ENCODE data around the gene VAV3. TPM values are rescaled to one million over a fixed set of nuclear protein-coding genes. Genes with fewer than 3 reads are reported as not detected.

VAV3 gene
- polyA plus RNA-seq, 2 donors = 23.9 to 35.5 TPM

- H3K27me3 ChIP-seq (ENCODE audit: control insufficient read depth in 1 of 2, insufficient read depth in 2 of 2, low read length in 2 of 2) = no peaks in the 10 kb centered on the region
- H3K9me3 ChIP-seq (ENCODE audit: control insufficient read depth in 2 of 2, insufficient read depth in 1 of 2, low read depth in 1 of 2, low read length in 1 of 2) = no peaks in the 10 kb centered on the region
- WGBS, 2 donors = 71 to 78% methylated on average over 4 of the region's 4 CpGs
- no peak overlapping the region for H3K27ac ChIP-seq (ENCODE audit: low read depth in 2 of 2, low read length in 1 of 2)
- H3K36me3 ChIP-seq (ENCODE audit: control insufficient read depth in 2 of 2, insufficient read depth in 2 of 2, low read length in 1 of 2) = no peaks in the 10 kb centered on the region
- no peak overlapping the region for H3K4me3 ChIP-seq (ENCODE audit: low read depth in 1 of 2, low read length in 2 of 2)
- H3K4me1 ChIP-seq (ENCODE audit: control insufficient read depth in 2 of 2, insufficient read depth in 2 of 2, low read length in 1 of 2) = peaks cover 0 to 4% of the 10 kb centered on the region in 2 donors
These were observed 419.1 kb downstream of the VAV3 start for GRCh38 chr1:107545879-107546278.

GRCh38 chr1:107545056-107545577 is 419.9 kb downstream of the VAV3 start:
- Histone ChIP-seq H3K4me1 (ENCODE audit: control insufficient read depth in 2 of 2, insufficient read depth in 2 of 2, low read length in 1 of 2) (peaks cover 0 to 4% of the 10 kb centered on the region in 2 donors), H3K4me3 (ENCODE audit: low read depth in 1 of 2, low read length in 2 of 2) (no peak overlapping the region), H3K27ac (ENCODE audit: low read depth in 2 of 2, low read length in 1 of 2) (peak overlapping the region in 1 of 2 donors; percentile 70), H3K27me3 (ENCODE audit: control insufficient read depth in 1 of 2, insufficient read depth in 2 of 2, low read length in 2 of 2) (no peaks in the 10 kb centered on the region), H3K36me3 (ENCODE audit: control insufficient read depth in 2 of 2, insufficient read depth in 2 of 2, low read length in 1 of 2) (no peaks in the 10 kb centered on the region), H3K9me3 (ENCODE audit: control insufficient read depth in 2 of 2, insufficient read depth in 1 of 2, low read depth in 1 of 2, low read length in 1 of 2) (no peaks in the 10 kb centered on the region)
- WGBS, 2 donors = 60 to 61% methylated on average over 2 of the region's 2 CpGs

DNA sequence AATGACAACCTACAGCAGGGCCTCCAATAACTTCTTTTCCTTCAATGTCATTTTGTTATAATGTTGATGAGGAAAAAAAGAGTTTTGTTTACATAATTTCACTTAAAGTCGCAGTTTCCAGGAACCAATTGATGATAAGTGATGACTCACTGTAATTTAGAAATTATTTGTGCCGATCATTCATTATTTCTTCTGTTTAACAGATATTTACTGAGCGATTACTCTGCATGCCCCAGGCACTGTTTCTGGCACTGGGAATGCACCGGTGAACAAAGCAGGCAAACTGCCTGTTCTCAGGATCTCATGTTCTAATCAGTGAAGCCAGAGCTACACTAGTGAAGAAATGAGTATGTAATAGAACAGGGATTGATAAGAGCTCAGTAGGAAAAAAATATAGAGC is 420.7 kb downstream of the VAV3 start:
- Histone ChIP-seq H3K27me3 (ENCODE audit: control insufficient read depth in 1 of 2, insufficient read depth in 2 of 2, low read length in 2 of 2) (no peaks in the 10 kb centered on the region), H3K4me1 (ENCODE audit: control insufficient read depth in 2 of 2, insufficient read depth in 2 of 2, low read length in 1 of 2) (peaks cover 0 to 4% of the 10 kb centered on the region in 2 donors), H3K27ac (ENCODE audit: low read depth in 2 of 2, low read length in 1 of 2) (peak overlapping the region in 1 of 2 donors; percentile 70), H3K9me3 (ENCODE audit: control insufficient read depth in 2 of 2, insufficient read depth in 1 of 2, low read depth in 1 of 2, low read length in 1 of 2) (no peaks in the 10 kb centered on the region), H3K4me3 (ENCODE audit: low read depth in 1 of 2, low read length in 2 of 2) (no peak overlapping the region), H3K36me3 (ENCODE audit: control insufficient read depth in 2 of 2, insufficient read depth in 2 of 2, low read length in 1 of 2) (no peaks in the 10 kb centered on the region)
- 44 to 45% methylated on average over 4 of the region's 4 CpGs for whole genome bisulfite sequencing, 2 donors

GRCh38 chr1:107541412-107541811 is 423.6 kb downstream of the VAV3 start:
- Histone ChIP-seq H3K27ac (ENCODE audit: low read depth in 2 of 2, low read length in 1 of 2) (no peak overlapping the region), H3K9me3 (ENCODE audit: control insufficient read depth in 2 of 2, insufficient read depth in 1 of 2, low read depth in 1 of 2, low read length in 1 of 2) (no peaks in the 10 kb centered on the region), H3K27me3 (ENCODE audit: control insufficient read depth in 1 of 2, insufficient read depth in 2 of 2, low read length in 2 of 2) (no peaks in the 10 kb centered on the region), H3K4me3 (ENCODE audit: low read depth in 1 of 2, low read length in 2 of 2) (no peak overlapping the region), H3K36me3 (ENCODE audit: control insufficient read depth in 2 of 2, insufficient read depth in 2 of 2, low read length in 1 of 2) (no peaks in the 10 kb centered on the region), H3K4me1 (ENCODE audit: control insufficient read depth in 2 of 2, insufficient read depth in 2 of 2, low read length in 1 of 2) (peaks cover 0 to 4% of the 10 kb centered on the region in 2 donors)
- 44 to 58% methylated on average over 2 of the region's 2 CpGs for WGBS, 2 donors

DNA sequence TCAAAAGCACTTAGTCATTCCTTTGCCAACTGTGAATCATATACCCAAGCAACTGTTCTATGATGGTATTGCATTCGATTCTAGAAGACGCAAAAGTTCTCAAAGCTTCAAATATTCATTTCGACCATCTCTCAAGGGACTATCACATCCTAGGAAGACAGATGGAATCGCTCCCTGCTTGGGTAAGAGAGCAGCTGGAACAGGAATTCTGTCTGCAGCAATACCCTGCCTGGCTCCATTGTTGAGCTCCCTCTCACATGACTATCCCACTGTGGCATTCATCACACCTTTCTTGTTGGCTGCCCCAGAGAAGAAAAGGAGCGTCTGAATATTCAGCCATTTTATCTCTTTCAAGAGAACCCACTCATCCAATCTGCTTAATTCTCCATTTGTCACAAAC is 426.5 kb downstream of the VAV3 start:
- H3K36me3 ChIP-seq (ENCODE audit: control insufficient read depth in 2 of 2, insufficient read depth in 2 of 2, low read length in 1 of 2) = no peaks in the 10 kb centered on the region
- H3K27me3 ChIP-seq (ENCODE audit: control insufficient read depth in 1 of 2, insufficient read depth in 2 of 2, low read length in 2 of 2) = no peaks in the 10 kb centered on the region
- no peak overlapping the region for H3K4me3 ChIP-seq (ENCODE audit: low read depth in 1 of 2, low read length in 2 of 2)
- 88 to 91% methylated on average over 5 of the region's 5 CpGs for WGBS, 2 donors
- H3K4me1 ChIP-seq (ENCODE audit: control insufficient read depth in 2 of 2, insufficient read depth in 2 of 2, low read length in 1 of 2) = peaks cover 0 to 14% of the 10 kb centered on the region in 2 donors
- no peak overlapping the region for H3K27ac ChIP-seq (ENCODE audit: low read depth in 2 of 2, low read length in 1 of 2)
- no peaks in the 10 kb centered on the region for H3K9me3 ChIP-seq (ENCODE audit: control insufficient read depth in 2 of 2, insufficient read depth in 1 of 2, low read depth in 1 of 2, low read length in 1 of 2)

- Histone ChIP-seq H3K27ac (ENCODE audit: low read depth in 2 of 2, low read length in 1 of 2) (peak overlapping the region; percentile 57 to 85), H3K4me3 (ENCODE audit: low read depth in 1 of 2, low read length in 2 of 2) (no peak overlapping the region), H3K4me1 (ENCODE audit: control insufficient read depth in 2 of 2, insufficient read depth in 2 of 2, low read length in 1 of 2) (peaks cover 0 to 25% of the 10 kb centered on the region in 2 donors), H3K9me3 (ENCODE audit: control insufficient read depth in 2 of 2, insufficient read depth in 1 of 2, low read depth in 1 of 2, low read length in 1 of 2) (no peaks in the 10 kb centered on the region), H3K27me3 (ENCODE audit: control insufficient read depth in 1 of 2, insufficient read depth in 2 of 2, low read length in 2 of 2) (no peaks in the 10 kb centered on the region), H3K36me3 (ENCODE audit: control insufficient read depth in 2 of 2, insufficient read depth in 2 of 2, low read length in 1 of 2) (no peaks in the 10 kb centered on the region)
- WGBS, 2 donors = 24 to 37% methylated on average over 3 of the region's 3 CpGs
These were observed 428.7 kb downstream of the VAV3 start for GRCh38 chr1:107536266-107536665.

DNA sequence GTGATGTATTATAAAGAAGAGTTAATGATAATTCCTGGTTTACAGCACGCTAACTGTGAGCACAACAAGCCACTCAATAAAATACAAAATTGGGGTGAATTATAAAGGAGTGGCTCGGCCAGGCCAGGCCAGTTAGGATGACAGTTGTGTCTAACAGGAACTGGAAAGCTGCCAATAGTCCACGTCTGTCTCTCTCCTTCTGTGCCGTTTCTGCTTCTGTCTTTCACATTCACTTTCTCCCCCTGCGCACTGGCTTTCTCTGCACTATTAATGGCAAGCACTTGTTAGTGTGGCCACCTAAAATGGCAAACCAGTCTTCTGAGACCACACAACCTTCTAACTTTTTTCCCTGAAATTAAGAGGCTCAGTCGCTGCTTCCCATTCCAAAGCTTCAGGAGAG is 429.9 kb downstream of the VAV3 start:
- H3K27ac ChIP-seq (ENCODE audit: low read depth in 2 of 2, low read length in 1 of 2) = peak overlapping the region; percentile 75 to 85
- no peak overlapping the region for H3K4me3 ChIP-seq (ENCODE audit: low read depth in 1 of 2, low read length in 2 of 2)
- peaks cover 0 to 25% of the 10 kb centered on the region in 2 donors for H3K4me1 ChIP-seq (ENCODE audit: control insufficient read depth in 2 of 2, insufficient read depth in 2 of 2, low read length in 1 of 2)
- H3K36me3 ChIP-seq (ENCODE audit: control insufficient read depth in 2 of 2, insufficient read depth in 2 of 2, low read length in 1 of 2) = no peaks in the 10 kb centered on the region
- WGBS, 2 donors = 59 to 65% methylated on average over 6 of the region's 6 CpGs
- H3K9me3 ChIP-seq (ENCODE audit: control insufficient read depth in 2 of 2, insufficient read depth in 1 of 2, low read depth in 1 of 2, low read length in 1 of 2) = no peaks in the 10 kb centered on the region
- H3K27me3 ChIP-seq (ENCODE audit: control insufficient read depth in 1 of 2, insufficient read depth in 2 of 2, low read length in 2 of 2) = no peaks in the 10 kb centered on the region

- H3K36me3 ChIP-seq (ENCODE audit: control insufficient read depth in 2 of 2, insufficient read depth in 2 of 2, low read length in 1 of 2) = no peaks in the 10 kb centered on the region
- no peak overlapping the region for H3K4me3 ChIP-seq (ENCODE audit: low read depth in 1 of 2, low read length in 2 of 2)
- 78 to 89% methylated on average over 1 of the region's 1 CpG for WGBS, 2 donors
- H3K4me1 ChIP-seq (ENCODE audit: control insufficient read depth in 2 of 2, insufficient read depth in 2 of 2, low read length in 1 of 2) = peaks cover 0 to 25% of the 10 kb centered on the region in 2 donors
- no peaks in the 10 kb centered on the region for H3K9me3 ChIP-seq (ENCODE audit: control insufficient read depth in 2 of 2, insufficient read depth in 1 of 2, low read depth in 1 of 2, low read length in 1 of 2)
- H3K27ac ChIP-seq (ENCODE audit: low read depth in 2 of 2, low read length in 1 of 2) = peak overlapping the region; percentile 75 to 85
- H3K27me3 ChIP-seq (ENCODE audit: control insufficient read depth in 1 of 2, insufficient read depth in 2 of 2, low read length in 2 of 2) = no peaks in the 10 kb centered on the region
These were observed 430.3 kb downstream of the VAV3 start for GRCh38 chr1:107534632-107535031.

DNA sequence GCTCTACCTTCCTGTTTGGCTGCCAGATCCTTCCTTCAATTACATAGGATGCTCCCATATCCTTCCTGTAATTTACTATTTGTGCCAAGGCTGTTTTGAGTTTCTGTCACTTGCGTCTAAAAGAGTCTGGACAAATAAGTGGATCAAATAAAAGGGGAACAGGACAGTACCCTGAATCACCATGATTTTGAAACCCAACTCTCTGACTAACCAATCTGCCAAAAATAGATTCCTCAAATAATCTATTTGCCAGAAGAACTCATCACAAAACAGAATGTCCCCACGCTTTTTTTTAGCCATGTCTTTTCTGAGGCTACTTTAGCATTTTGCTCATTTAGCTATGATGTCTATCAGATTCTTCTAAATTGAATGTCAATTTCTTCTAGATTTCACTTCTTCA is 431.5 kb downstream of the VAV3 start:
- H3K4me3 ChIP-seq (ENCODE audit: low read depth in 1 of 2, low read length in 2 of 2) = no peak overlapping the region
- 77 to 87% methylated on average over 2 of the region's 2 CpGs for WGBS, 2 donors
- H3K27ac ChIP-seq (ENCODE audit: low read depth in 2 of 2, low read length in 1 of 2) = peak overlapping the region in 1 of 2 donors; percentile 7
- no peaks in the 10 kb centered on the region for H3K36me3 ChIP-seq (ENCODE audit: control insufficient read depth in 2 of 2, insufficient read depth in 2 of 2, low read length in 1 of 2)
- H3K4me1 ChIP-seq (ENCODE audit: control insufficient read depth in 2 of 2, insufficient read depth in 2 of 2, low read length in 1 of 2) = peaks cover 0 to 25% of the 10 kb centered on the region in 2 donors
- H3K27me3 ChIP-seq (ENCODE audit: control insufficient read depth in 1 of 2, insufficient read depth in 2 of 2, low read length in 2 of 2) = no peaks in the 10 kb centered on the region
- no peaks in the 10 kb centered on the region for H3K9me3 ChIP-seq (ENCODE audit: control insufficient read depth in 2 of 2, insufficient read depth in 1 of 2, low read depth in 1 of 2, low read length in 1 of 2)

DNA sequence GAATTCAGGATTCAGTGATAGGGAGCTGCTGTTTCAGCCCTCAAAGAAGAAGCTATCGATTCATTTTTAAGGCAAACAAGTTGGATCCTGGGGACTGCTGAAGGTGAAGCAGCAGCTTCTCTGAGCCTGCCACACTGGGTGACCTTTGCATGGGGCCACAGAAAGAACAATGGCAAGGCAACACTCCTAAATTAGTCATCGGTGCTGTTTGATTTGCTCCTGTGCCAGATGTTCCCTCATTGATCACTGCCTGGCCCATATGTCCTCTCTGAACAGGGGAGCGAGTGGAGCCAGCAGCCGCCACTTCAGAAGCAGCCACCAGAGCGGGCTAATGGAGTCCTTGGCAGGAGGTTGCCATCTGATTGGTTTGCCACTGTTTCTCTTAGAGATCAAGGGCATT is 432.7 kb downstream of the VAV3 start:
- WGBS, 2 donors = 39 to 40% methylated on average over 5 of the region's 5 CpGs
- no peaks in the 10 kb centered on the region for H3K36me3 ChIP-seq (ENCODE audit: control insufficient read depth in 2 of 2, insufficient read depth in 2 of 2, low read length in 1 of 2)
- H3K4me1 ChIP-seq (ENCODE audit: control insufficient read depth in 2 of 2, insufficient read depth in 2 of 2, low read length in 1 of 2) = peaks cover 0 to 22% of the 10 kb centered on the region in 2 donors
- no peaks in the 10 kb centered on the region for H3K9me3 ChIP-seq (ENCODE audit: control insufficient read depth in 2 of 2, insufficient read depth in 1 of 2, low read depth in 1 of 2, low read length in 1 of 2)
- H3K27ac ChIP-seq (ENCODE audit: low read depth in 2 of 2, low read length in 1 of 2) = peak overlapping the region; percentile 67 to 79
- H3K27me3 ChIP-seq (ENCODE audit: control insufficient read depth in 1 of 2, insufficient read depth in 2 of 2, low read length in 2 of 2) = no peaks in the 10 kb centered on the region
- no peak overlapping the region for H3K4me3 ChIP-seq (ENCODE audit: low read depth in 1 of 2, low read length in 2 of 2)
